SK-N-SH (cell line): ENCODE results near the gene ZNF626. TPM values are rescaled to one million over a fixed set of nuclear protein-coding genes. Genes with fewer than 3 reads are reported as not detected.

Source experiments
- CTCF ChIA-PET: fragments of 300-600, 350-600 bp; formaldehyde crosslinking; extraction: SDS; loops from one replicate; lab custom pipeline; 2021; lab: Yijun Ruan, JAX
- POLR2A ChIA-PET: fragments of 350-600 bp; sonication (Branson Sonifier 250); formaldehyde crosslinking; extraction: SDS; loops from one replicate; lab custom pipeline; 2020; ENCODE audit warnings: antibody characterized with exemption, inconsistent platforms; lab: Yijun Ruan, JAX
- DNase-seq: peaks from one replicate; pipeline ENCODE4 v3.0.0; 2012
- H2AFZ ChIP-seq: fragments of 200-600 bp; sonication (generic); 2 replicates; pipeline ENCODE4 v1.8.1; 2016; ENCODE audit warnings: antibody characterized with exemption, mild to moderate bottlenecking, low read depth
- H3F3A ChIP-seq: fragments of 200-600 bp; sonication (generic); replicated peaks from 2 replicates; pipeline ENCODE3; 2016; ENCODE audit warnings: antibody characterized with exemption, mild to moderate bottlenecking; ENCODE audit not compliant: insufficient read depth
- H3K27ac ChIP-seq, 2 experiments: fragments of 200-500 bp in 1 of 2; fragments of 200-600 bp in 1 of 2; sonication (Bioruptor generic) in 1 of 2; sonication (generic), shearing (Covaris generic) in 1 of 2; 2 replicates each; pipeline versions ENCODE4 v1.5.1 to v1.6.1; 2014 to 2016; ENCODE audit warnings: low read depth in 2 of 2, inconsistent platforms in 1 of 2, low read length in 1 of 2, mild to moderate bottlenecking in 1 of 2, mixed read lengths in 1 of 2
- H3K27me3 ChIP-seq: fragments of 200-600 bp; sonication (generic), shearing (Covaris generic); 2 replicates; pipeline ENCODE4 v1.6.1; 2016; ENCODE audit warnings: mixed run types; ENCODE audit not compliant: insufficient read depth
- H3K36me3 ChIP-seq, 2 experiments: fragments of 200-500 bp in 1 of 2; fragments of 200-600 bp in 1 of 2; sonication (Bioruptor generic) in 1 of 2; sonication (generic) in 1 of 2; replicated peaks in 1 of 2; 2 replicates each; pipeline versions ENCODE3 to v1.5.1; 2014 to 2016; ENCODE audit warnings: low read length in 1 of 2, mild to moderate bottlenecking in 1 of 2; ENCODE audit not compliant: insufficient read depth in 2 of 2, control insufficient read depth in 1 of 2
- H3K4me1 ChIP-seq, 2 experiments: fragments of 200-500 bp in 1 of 2; fragments of 200-600 bp in 1 of 2; sonication (Bioruptor generic) in 1 of 2; sonication (generic), shearing (Covaris generic) in 1 of 2; 2 replicates each; pipeline versions ENCODE4 v1.5.1 to v1.6.1; 2014 to 2016; ENCODE audit warnings: low read depth in 1 of 2, low read length in 1 of 2, mixed run types in 1 of 2; ENCODE audit not compliant: insufficient read depth in 2 of 2, control insufficient read depth in 1 of 2
- H3K4me2 ChIP-seq: fragments of 200-600 bp; sonication (generic), shearing (Covaris generic); 2 replicates; pipeline ENCODE4 v1.6.1; 2017; ENCODE audit warnings: mixed run types
- H3K4me3 ChIP-seq, 2 experiments: fragments of 200-500 bp in 1 of 2; fragments of 200-600 bp in 1 of 2; sonication (Bioruptor generic) in 1 of 2; sonication (generic), shearing (Covaris generic) in 1 of 2; 2 replicates each; pipeline versions ENCODE4 v1.5.1 to v1.8.1; 2014 to 2016; ENCODE audit warnings: low read depth in 2 of 2, inconsistent platforms in 1 of 2, low read length in 1 of 2, mild to moderate bottlenecking in 1 of 2, mixed read lengths in 1 of 2, moderate library complexity in 1 of 2
- H3K79me2 ChIP-seq: fragments of 200-600 bp; sonication (generic); 2 replicates; pipeline ENCODE4 v1.8.1; 2017; ENCODE audit warnings: mild to moderate bottlenecking; ENCODE audit not compliant: insufficient read depth
- H3K9ac ChIP-seq: fragments of 200-600 bp; sonication (generic); 2 replicates; pipeline ENCODE4 v1.6.1; 2017; ENCODE audit warnings: mixed run types
- H3K9me2 ChIP-seq: fragments of 200-600 bp; sonication (generic); 2 replicates; pipeline ENCODE4 v1.6.1; 2017; ENCODE audit warnings: mixed run types
- H3K9me3 ChIP-seq: fragments of 200-600 bp; sonication (generic); 2 replicates; pipeline ENCODE4 v1.6.1; 2017; ENCODE audit warnings: mixed run types, mild to moderate bottlenecking, moderate library complexity
- H4K20me1 ChIP-seq: fragments of 200-600 bp; sonication (generic); 2 replicates; pipeline ENCODE4 v1.6.1; 2017; ENCODE audit warnings: mild to moderate bottlenecking, mixed run types; ENCODE audit not compliant: insufficient read depth
- CHD2 ChIP-seq: fragments of 150-350 bp; IDR thresholded peaks from 2 replicates; pipeline ENCODE4 v1.6.1; 2018; ENCODE audit warnings: low read length; ENCODE audit not compliant: partially characterized antibody
- ELF1 ChIP-seq: IDR thresholded peaks from 2 replicates; pipeline ENCODE4 v1.4.0; 2012
- FOXJ3 ChIP-seq: sonication (generic); formaldehyde crosslinking; IDR thresholded peaks from 2 replicates; pipeline ENCODE4 v1.5.1; 2020; ENCODE audit warnings: mild to moderate bottlenecking, missing genetic modification reagents
- GABPA ChIP-seq: IDR thresholded peaks from 2 replicates; pipeline ENCODE4 v1.4.0; 2012; ENCODE audit warnings: low read depth, mild to moderate bottlenecking
- IRF3 ChIP-seq: fragments of 150-350 bp; IDR thresholded peaks from 2 replicates; pipeline ENCODE4 v1.6.1; 2016; ENCODE audit warnings: mild to moderate bottlenecking, low read depth, low read length
- MXI1 ChIP-seq: IDR thresholded peaks from 2 replicates; pipeline ENCODE4 v1.6.1; 2012; ENCODE audit warnings: mild to moderate bottlenecking, low read depth, low read length, improper control_type of control experiment
- PBX3 ChIP-seq: IDR thresholded peaks from 2 replicates; pipeline ENCODE4; 2012
- POLR2AphosphoS5 ChIP-seq: IDR thresholded peaks from 2 replicates; pipeline ENCODE4 v1.6.1; 2012; ENCODE audit warnings: low read depth, low read length
- REST ChIP-seq: IDR thresholded peaks from 2 replicates; pipeline ENCODE4 v1.6.1; 2012; ENCODE audit warnings: mild to moderate bottlenecking, low read depth, low read length, moderate library complexity
- RFX5 ChIP-seq: IDR thresholded peaks from 2 replicates; pipeline ENCODE4 v1.6.1; 2012; ENCODE audit warnings: mild to moderate bottlenecking, improper control_type of control experiment, low read length
- TAF1 ChIP-seq: IDR thresholded peaks from 2 replicates; pipeline ENCODE4 v1.6.1; 2012; ENCODE audit warnings: low read depth, mild to moderate bottlenecking, low read length, moderate library complexity, borderline replicate concordance
- TEAD4 ChIP-seq: IDR thresholded peaks from 2 replicates; pipeline ENCODE4 v1.4.0; 2012; ENCODE audit warnings: mild to moderate bottlenecking, borderline replicate concordance; ENCODE audit not compliant: insufficient read depth
- USF2 ChIP-seq: fragments of 150-350 bp; IDR thresholded peaks from 2 replicates; pipeline ENCODE4 v1.6.1; 2017; ENCODE audit warnings: antibody characterized with exemption, low read length, low read depth, borderline replicate concordance
- YY1 ChIP-seq: IDR thresholded peaks from 2 replicates; pipeline ENCODE4 v1.4.0; 2012; ENCODE audit warnings: low read depth, mild to moderate bottlenecking
- WGBS: methylation state at CpG from one replicate; pipeline ENCODE4 v1.1.6; 2017; ENCODE audit warnings: low lambda C conversion rate; 5-methylcytosine and 5-hydroxymethylcytosine counted together
- polyA plus RNA-seq, 3 experiments: library from polyadenylated mRNA; depleted of rRNA; stranded (reverse); fragments of >200 nt; gene quantifications; 2 replicates each; pipeline ENCODE4 v1.2.3, GENCODE V29; 2012

The ZNF626 gene
- 2.2 and 3.2 TPM in 2 replicates for polyA plus RNA-seq (2012; rRNA removed)
- polyA plus RNA-seq (2012; cell fraction: cytosol; rRNA removed): 3.9 and 4.0 TPM in 2 replicates
- polyA plus RNA-seq (2012; cell fraction: nucleus; rRNA removed): 1.2 and 2.3 TPM in 2 replicates

- DNase-seq: peak; percentile 89
- ChIA-PET CTCF (no interaction called here), POLR2A (interaction anchor here (0.6 to 1.8 kb wide), 8 partner anchors 96 to 796 kb away, joined by 3 to 18 read pairs (median 4); partner anchors contain the start of genes ZNF253, ZNF430, ZNF737 and ZNF85)
- H3K4me2 ChIP-seq: peak within 1 kb of the TSS; percentile 75
- no peaks in the 10 kb centered on the region for H3F3A ChIP-seq
- no peaks in the 10 kb centered on the region for H3K9me2 ChIP-seq
- no peaks in the 10 kb centered on the region for H4K20me1 ChIP-seq
- H2AFZ ChIP-seq: peak within 1 kb of the TSS; percentile 89
- no peaks in the 10 kb centered on the region for H3K9me3 ChIP-seq
- TF ChIP-seq POLR2AphosphoS5: peak; percentile 90
- TF ChIP-seq TAF1: peak; percentile 70; the same call in 1 of the 2 replicates
- peak; percentile 91 for TF ChIP-seq IRF3
- TF ChIP-seq REST: no peak
- no peak for TF ChIP-seq TEAD4
- TF ChIP-seq FOXJ3: no peak
- TF ChIP-seq GABPA: peak; percentile 78
- TF ChIP-seq MXI1: peak; percentile 39; the same call in 1 of the 2 replicates
- TF ChIP-seq ELF1: peak; percentile 90
- TF ChIP-seq USF2: no peak
- peak; percentile 71 for TF ChIP-seq RFX5
- TF ChIP-seq YY1: peak; percentile 56; the same call in 1 of the 2 replicates
- TF ChIP-seq PBX3: peak; percentile 99
- peak; percentile 90 for TF ChIP-seq CHD2
- H3K27me3 ChIP-seq: no peaks in the 10 kb centered on the region
- H3K4me3 ChIP-seq: peak within 1 kb of the TSS; percentile 64 to 80
- 4% methylated on average over 18 of the region's 25 CpGs for WGBS
- H3K27ac ChIP-seq: peak within 1 kb of the TSS; percentile 66 to 76
- peaks cover 0 to 6% of the 10 kb centered on the region in 2 experiments; a peak in 1 of 4 replicates for H3K4me1 ChIP-seq
- H3K9ac ChIP-seq: peak within 1 kb of the TSS; percentile 85
- peaks cover 0 to 25% of the 10 kb centered on the region in 2 experiments for H3K36me3 ChIP-seq
- H3K79me2 ChIP-seq: peaks cover 46% of the 10 kb centered on the region
Observed at GRCh38 chr19:20661150-20661819, at the start of gene ZNF626. Gene ZNF626 (minus strand): TSS chr19:20661571. CDS start chr19:20661446, 125 bp downstream.
